Activated CD4-positive, alpha-beta T cell treated with anti-CD3 and anti-CD28 coated beads, Interleukin-2, Interleukin-6, amounts not matched to agents 100 ng/mL and 50 ng/mL, durations not matched to agents 16 hours and 8 hours (primary cell): ENCODE results near the gene LIMS1.
"Not testable (repeated sequence)": the region's sequence is repeated elsewhere in the genome, so short reads cannot be mapped to it uniquely, and the experiment has no call there.

Experiments used
- DNase-seq: peaks from one replicate; pipeline ENCODE4 v3.0.0-alpha.2; 2020

Gene LIMS1

GRCh38 chr2:108670282-108670681 lies 136.0 kb downstream of the LIMS1 start:
- not testable (repeated sequence) for DNase-seq

DNA sequence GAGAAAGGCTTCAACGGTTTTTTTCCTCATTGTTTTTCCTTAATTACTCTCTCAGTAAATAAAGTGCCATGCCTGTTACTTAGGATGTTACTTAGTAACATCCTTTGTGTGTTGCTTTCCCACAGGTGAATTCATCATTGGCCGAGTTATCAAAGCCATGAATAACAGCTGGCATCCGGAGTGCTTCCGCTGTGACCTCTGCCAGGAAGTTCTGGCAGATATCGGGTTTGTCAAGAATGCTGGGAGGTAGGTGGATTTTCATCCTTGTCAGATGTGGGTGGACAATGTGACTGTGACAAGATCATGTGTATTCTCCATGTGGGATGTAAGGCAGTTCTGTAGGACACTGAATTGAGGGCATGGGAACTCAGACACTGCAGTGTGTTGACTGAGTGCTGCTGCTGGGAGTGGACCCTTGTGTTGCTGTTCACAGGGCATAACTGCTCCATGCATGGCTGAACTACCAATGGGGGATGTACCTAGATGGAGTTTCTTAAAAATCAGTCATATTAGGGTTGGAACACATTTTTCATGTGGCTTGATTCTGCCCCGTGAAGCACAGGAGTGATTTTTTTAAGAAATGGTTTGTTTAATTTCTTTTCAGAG lies 138.0 kb downstream of the LIMS1 start:
- not testable (repeated sequence) for DNase-seq

DNA sequence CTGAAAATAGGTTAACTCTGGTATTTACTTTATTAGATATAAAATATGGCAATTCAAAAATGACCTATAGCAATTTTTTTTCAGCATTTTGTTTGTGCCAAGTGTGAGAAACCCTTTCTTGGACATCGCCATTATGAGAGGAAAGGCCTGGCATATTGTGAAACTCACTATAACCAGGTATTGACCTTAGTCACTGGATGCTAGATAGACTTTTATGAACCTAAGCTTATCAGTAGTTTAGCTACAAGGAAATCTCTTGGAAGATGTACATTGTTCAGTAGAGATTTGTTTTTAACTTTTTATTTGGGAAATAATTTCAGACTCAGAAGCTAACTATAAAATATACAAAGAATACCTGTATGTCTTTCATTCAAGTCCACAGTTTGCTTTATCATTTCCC lies 142.3 kb downstream of the LIMS1 start:
- DNase-seq, result not testable (repeated sequence)

DNA sequence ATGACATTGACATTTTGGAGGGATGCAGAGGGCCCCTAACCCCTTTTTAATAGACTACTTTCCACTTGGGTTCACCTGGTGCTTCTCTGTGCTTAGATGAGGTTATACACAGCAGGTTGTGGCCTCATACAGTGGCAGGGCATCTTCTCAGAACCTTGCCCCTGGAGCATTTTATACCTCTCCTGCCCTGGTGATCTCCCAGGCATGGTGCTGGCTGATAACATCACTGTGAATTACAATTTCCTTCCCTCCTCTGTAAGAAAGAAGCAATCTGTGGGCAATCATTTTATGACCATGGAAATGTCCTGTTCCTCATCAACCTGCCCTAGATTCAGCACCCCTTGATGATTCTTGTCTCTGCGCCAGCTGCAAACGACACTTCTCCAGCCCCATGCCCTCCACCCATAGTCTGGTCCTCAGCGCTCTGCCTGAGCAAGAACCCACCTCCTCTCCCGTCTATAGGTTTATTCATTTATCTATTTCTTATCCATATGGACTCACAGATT lies 143.0 kb downstream of the LIMS1 start:
- DNase-seq, result not testable (repeated sequence)

- DNase-seq, result not testable (repeated sequence)
Observed at GRCh38 chr2:108678198-108678651, 144.0 kb downstream of the LIMS1 start.

GRCh38 chr2:108680805-108681204 lies 146.5 kb downstream of the LIMS1 start:
- DNase-seq, result not testable (repeated sequence)

GRCh38 chr2:108688818-108689756 lies 154.8 kb downstream of the LIMS1 start:
- not testable (repeated sequence) for DNase-seq

DNA sequence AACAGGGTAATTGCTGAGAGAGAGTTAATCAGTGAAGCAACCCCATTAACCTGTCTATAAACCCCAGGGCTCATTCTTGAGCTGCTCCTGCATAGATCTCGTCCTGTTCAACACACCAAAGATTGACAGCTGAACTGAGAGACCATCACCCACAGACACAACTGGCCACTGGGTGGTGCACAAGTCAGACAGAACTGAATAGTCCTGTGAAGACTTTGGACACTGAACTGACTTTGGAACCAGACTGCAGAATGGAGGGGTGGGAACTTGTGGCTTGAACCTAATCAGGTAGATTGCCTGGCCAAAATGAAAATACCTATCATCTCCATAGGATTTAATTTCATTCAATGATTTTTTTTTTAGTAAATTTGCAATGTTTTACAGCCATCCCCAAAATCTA lies 155.7 kb downstream of the LIMS1 start:
- not testable (repeated sequence) for DNase-seq

DNA sequence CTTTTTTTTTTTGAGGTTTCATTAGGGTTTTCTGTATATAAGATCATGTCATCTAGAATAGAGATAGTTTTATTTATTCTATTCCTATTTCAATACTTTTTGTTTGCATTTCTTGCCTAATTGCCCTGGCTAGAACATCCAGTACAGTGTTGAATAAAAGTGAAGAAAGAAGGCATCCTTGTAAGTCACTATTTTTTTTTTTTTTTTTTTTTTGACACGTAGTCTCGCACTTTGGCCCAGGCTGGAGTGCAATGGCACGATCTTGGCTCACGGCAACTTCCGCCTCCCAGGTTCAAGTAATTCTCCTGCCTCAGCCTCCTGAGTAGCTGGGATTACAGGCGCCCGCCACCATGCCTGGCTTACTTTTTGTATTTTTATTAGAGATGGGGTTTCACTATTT lies 157.2 kb downstream of the LIMS1 start:
- DNase-seq, result no peak

DNA sequence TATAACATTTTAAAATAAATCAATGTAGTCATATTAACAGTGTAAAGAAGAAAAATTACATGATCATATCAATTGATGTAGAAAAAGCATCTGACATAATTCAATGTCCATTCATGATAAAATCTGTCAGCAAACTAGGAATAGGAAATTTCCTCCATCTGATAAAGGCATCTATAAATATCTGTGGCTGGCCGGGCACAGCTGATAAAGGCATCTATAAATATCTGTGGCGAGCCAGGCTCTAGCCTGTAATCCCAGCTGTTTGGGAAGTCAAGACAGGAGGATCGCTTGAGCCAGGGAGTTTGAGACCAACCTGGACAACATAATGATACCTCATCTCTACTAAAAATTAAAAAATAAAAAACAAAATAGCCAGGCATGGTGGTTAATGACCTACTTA lies 166.9 kb downstream of the LIMS1 start:
- no peak for DNase-seq

- DNase-seq, result no peak
Observed at GRCh38 chr2:108701806-108702205, 167.5 kb downstream of the LIMS1 start.

DNA sequence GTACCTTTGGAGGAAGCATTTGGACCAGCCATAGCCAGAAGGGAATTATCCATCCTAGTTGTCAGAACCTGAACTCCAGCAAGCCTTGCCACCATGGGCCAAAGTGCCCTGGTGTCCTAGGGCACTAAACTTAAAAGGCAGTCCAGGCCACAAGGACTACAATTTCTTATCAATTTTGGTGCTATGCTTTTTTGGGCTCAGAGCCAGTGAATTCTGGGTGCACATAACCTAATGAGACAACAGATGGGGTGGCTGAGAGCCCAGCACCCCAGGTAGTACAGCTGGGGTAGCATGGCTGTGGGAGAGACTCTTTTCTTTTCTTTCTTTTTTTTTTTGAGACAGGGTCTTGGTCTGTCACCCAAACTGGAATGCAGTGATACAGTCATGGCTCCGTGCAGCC lies 170.6 kb downstream of the LIMS1 start:
- DNase-seq, result no peak

GRCh38 chr2:108707300-108707699 lies 173.0 kb downstream of the LIMS1 start:
- no peak for DNase-seq

GRCh38 chr2:108716971-108717370 lies 182.7 kb downstream of the LIMS1 start:
- DNase-seq, result not testable (repeated sequence)

GRCh38 chr2:108719149-108720044 lies 185.1 kb downstream of the LIMS1 start, which contains the start of gene RANBP2:
TSS of gene RANBP2 (plus strand) at chr2:108719482. CDS start at chr2:108719607, 125 bp downstream.
- DNase-seq, result peak; percentile 96

- not testable (repeated sequence) for DNase-seq
Observed at GRCh38 chr2:108726048-108726447, 191.8 kb downstream of the LIMS1 start.

- not testable (repeated sequence) for DNase-seq
Observed at GRCh38 chr2:108734656-108735055, 200.4 kb downstream of the LIMS1 start.
